DOHH2 (cell line): ENCODE measurements around the gene GMDS.

Experiments
- H3F3A ChIP-seq: fragments of 200-600 bp; sonication (generic), shearing (Covaris generic); 2 replicates; pipeline ENCODE4 v1.6.0; 2016; ENCODE audit warnings: antibody characterized with exemption, mild to moderate bottlenecking; ENCODE audit not compliant: control insufficient read depth, insufficient read depth
- H3K27ac ChIP-seq: fragments of 200-600 bp; sonication (generic); 2 replicates; pipeline ENCODE4 v1.5.1; 2014; ENCODE audit warnings: low read depth, mild to moderate bottlenecking, low read length, moderate library complexity
- H3K27me3 ChIP-seq: fragments of 200-600 bp; sonication (generic); 2 replicates; pipeline ENCODE4 v1.6.1; 2014; ENCODE audit warnings: mild to moderate bottlenecking, low read length, mixed read lengths; ENCODE audit not compliant: control insufficient read depth
- H3K36me3 ChIP-seq: fragments of 200-600 bp; sonication (generic); 2 replicates; pipeline ENCODE4 v1.6.1; 2014; ENCODE audit warnings: mild to moderate bottlenecking, low read length, moderate library complexity, mixed read lengths; ENCODE audit not compliant: control insufficient read depth
- H3K4me1 ChIP-seq: fragments of 200-600 bp; sonication (generic); 2 replicates; pipeline ENCODE4 v1.6.1; 2014; ENCODE audit warnings: mild to moderate bottlenecking, low read length, mixed read lengths; ENCODE audit not compliant: control insufficient read depth
- H3K4me2 ChIP-seq: fragments of 200-600 bp; sonication (generic); 2 replicates; pipeline ENCODE4 v1.6.0; 2014; ENCODE audit warnings: mild to moderate bottlenecking, low read length, moderate library complexity
- H3K4me3 ChIP-seq: fragments of 200-600 bp; sonication (generic); 2 replicates; pipeline ENCODE4 v1.5.1; 2014; ENCODE audit warnings: mild to moderate bottlenecking, low read length, mixed read lengths
- H3K79me2 ChIP-seq: fragments of 200-600 bp; sonication (generic); 2 replicates; pipeline ENCODE4 v1.6.1; 2014; ENCODE audit warnings: mild to moderate bottlenecking, low read length, mixed read lengths; ENCODE audit not compliant: control insufficient read depth
- H3K9me2 ChIP-seq: fragments of 200-600 bp; sonication (generic); replicated peaks from 2 replicates; pipeline ENCODE4 v1.6.1; 2014; ENCODE audit warnings: mild to moderate bottlenecking, low read length, mixed read lengths; ENCODE audit not compliant: control insufficient read depth
- H3K9me3 ChIP-seq: fragments of 200-600 bp; sonication (generic); 2 replicates; pipeline ENCODE4 v1.6.1; 2014; ENCODE audit warnings: antibody characterized with exemption, low read length, mixed read lengths; ENCODE audit not compliant: control insufficient read depth, insufficient read depth
- H4K20me1 ChIP-seq: fragments of 200-600 bp; sonication (generic); 2 replicates; pipeline ENCODE4 v1.6.0; 2014; ENCODE audit warnings: low read depth, mild to moderate bottlenecking, antibody characterized with exemption, low read length, moderate library complexity; ENCODE audit not compliant: control insufficient read depth, insufficient read depth
- CTCF ChIP-seq: fragments of 200-600 bp; sonication (generic); IDR thresholded peaks from one replicate; pipeline ENCODE4 v1.5.1; 2014; ENCODE audit warnings: antibody characterized with exemption, mild to moderate bottlenecking, low read depth, low read length; ENCODE audit not compliant: poor library complexity, severe bottlenecking
- EZH2phosphoT487 ChIP-seq: fragments of 200-600 bp; sonication (generic); IDR thresholded peaks from 2 replicates; pipeline ENCODE4 v1.6.1; 2017; ENCODE audit warnings: borderline replicate concordance, mild to moderate bottlenecking, antibody characterized with exemption, low read length, moderate library complexity, mixed read lengths

The GMDS gene

GRCh38 chr6:1665214-1665613 lies 580.2 kb downstream of the GMDS start:
- H3K9me3 ChIP-seq = no peaks in the 10 kb centered on the region
- no peaks in the 10 kb centered on the region for H3K36me3 ChIP-seq
- H3K9me2 ChIP-seq = no peaks in the 10 kb centered on the region
- H3K4me2 ChIP-seq = peak overlapping the region; percentile 58
- no peaks in the 10 kb centered on the region for H3K79me2 ChIP-seq
- TF ChIP-seq EZH2phosphoT487 (no peak), CTCF (no peak)
- H3K27ac ChIP-seq = peak overlapping the region; percentile 57
- peaks cover 2% of the 10 kb centered on the region; the same call in 1 of the 2 replicates for H3F3A ChIP-seq
- peaks cover 24% of the 10 kb centered on the region for H3K4me1 ChIP-seq
- H3K27me3 ChIP-seq = no peaks in the 10 kb centered on the region
- H3K4me3 ChIP-seq = peak overlapping the region; percentile 40
- no peaks in the 10 kb centered on the region; the same call in 1 of the 2 replicates for H4K20me1 ChIP-seq

GRCh38 chr6:1664329-1664728 lies 581.1 kb downstream of the GMDS start:
- Histone ChIP-seq H3K9me2 (no peaks in the 10 kb centered on the region), H3K4me2 (no peak overlapping the region), H3F3A (peaks cover 2% of the 10 kb centered on the region; the same call in 1 of the 2 replicates), H3K36me3 (no peaks in the 10 kb centered on the region), H3K27me3 (no peaks in the 10 kb centered on the region), H3K9me3 (no peaks in the 10 kb centered on the region), H3K4me1 (peaks cover 24% of the 10 kb centered on the region), H3K27ac (no peak overlapping the region), H3K4me3 (no peak overlapping the region), H3K79me2 (no peaks in the 10 kb centered on the region), H4K20me1 (no peaks in the 10 kb centered on the region; the same call in 1 of the 2 replicates)
- TF ChIP-seq CTCF = no peak
- TF ChIP-seq EZH2phosphoT487 = no peak

- H3K9me3 ChIP-seq = no peaks in the 10 kb centered on the region
- peaks cover 24% of the 10 kb centered on the region for H3K4me1 ChIP-seq
- peaks cover 2% of the 10 kb centered on the region; the same call in 1 of the 2 replicates for H3F3A ChIP-seq
- H3K27me3 ChIP-seq = no peaks in the 10 kb centered on the region
- H3K9me2 ChIP-seq = no peaks in the 10 kb centered on the region
- H3K4me3 ChIP-seq = no peak overlapping the region
- no peak overlapping the region for H3K27ac ChIP-seq
- no peak overlapping the region for H3K4me2 ChIP-seq
- no peaks in the 10 kb centered on the region; the same call in 1 of the 2 replicates for H4K20me1 ChIP-seq
- TF ChIP-seq CTCF = no peak
- TF ChIP-seq EZH2phosphoT487 = no peak
- H3K36me3 ChIP-seq = no peaks in the 10 kb centered on the region
- no peaks in the 10 kb centered on the region for H3K79me2 ChIP-seq
These were observed 581.9 kb downstream of the GMDS start for GRCh38 chr6:1663511-1663910.
